Activated CD4-positive, alpha-beta T cell treated with anti-CD3 and anti-CD28 coated beads, Interleukin-2, amount 10 ng/mL, durations not matched to agents 7 days and 5 days (primary cell): ENCODE data around the gene NCR2. TPM values are rescaled to one million over a fixed set of nuclear protein-coding genes. Genes with fewer than 3 reads are reported as not detected.
A peak's percentile ranks its signal among the peaks of the same experiment; 100 is the strongest.
"Not testable (repeated sequence)": the region's sequence is repeated elsewhere in the genome, so short reads cannot be mapped to it uniquely, and the experiment has no call there.

ENCODE experiments used
- CTCF ChIA-PET: fragments of 350-600 bp; sonication (Branson Sonifier 250); formaldehyde crosslinking; loops from one replicate; lab custom pipeline; 2021; ENCODE audit warnings: antibody characterized with exemption; lab: Charles Lee
- POLR2A ChIA-PET: fragments of 350-600 bp; sonication (Branson Sonifier 250); formaldehyde crosslinking; loops from one replicate; lab custom pipeline; 2021; ENCODE audit warnings: antibody characterized with exemption; lab: Charles Lee
- DNase-seq: peaks from one replicate; pipeline ENCODE4 v3.0.0-alpha.2; 2020
- H3K27ac Mint-ChIP-seq: one replicate; pipeline ENCODE4 v1.8.0; 2021; ENCODE audit warnings: mild to moderate bottlenecking, moderate library complexity, mixed read lengths
- H3K27me3 Mint-ChIP-seq: one replicate; pipeline ENCODE4 v1.8.0; 2021; ENCODE audit warnings: mixed read lengths
- H3K36me3 Mint-ChIP-seq: one replicate; pipeline ENCODE4 v1.8.0; 2021; ENCODE audit warnings: low read depth, mixed read lengths
- H3K4me1 Mint-ChIP-seq: one replicate; pipeline ENCODE4 v1.8.0; 2021; ENCODE audit warnings: mixed read lengths
- H3K4me3 Mint-ChIP-seq: one replicate; pipeline ENCODE4 v1.8.0; 2021; ENCODE audit warnings: mild to moderate bottlenecking, moderate library complexity, mixed read lengths
- H3K9me3 Mint-ChIP-seq: one replicate; pipeline ENCODE4 v1.8.0; 2021; ENCODE audit warnings: mixed read lengths
- total RNA-seq, 2 experiments: library from RNA; stranded (reverse); gene quantifications; one replicate each; pipeline ENCODE4 v1.2.3, GENCODE V29; 2021

The NCR2 gene
- total RNA-seq = not detected

GRCh38 chr6:41335296-41335695 lies at the start of gene NCR2:
TSS of gene NCR2 (plus strand) at chr6:41335608. CDS start at chr6:41335877, 269 bp downstream.
- no peak for DNase-seq
- H3K27me3 Mint-ChIP-seq = no peaks in the 10 kb centered on the region
- ChIA-PET POLR2A (interaction anchor here (0.6 kb wide), 1 partner anchor 89 kb away, joined by 3 read pairs; no protein-coding TSS in a partner anchor), CTCF (interaction anchor here (1.6 to 4.9 kb wide), 4 partner anchors 10 to 36 kb away, joined by 4 to 30 read pairs (median 5); no protein-coding TSS in a partner anchor)
- H3K4me3 Mint-ChIP-seq = no peak within 1 kb of the TSS
- peak within 1 kb of the TSS; percentile 54 for H3K27ac Mint-ChIP-seq
- no peaks in the 10 kb centered on the region for H3K36me3 Mint-ChIP-seq
- no peaks in the 10 kb centered on the region for H3K9me3 Mint-ChIP-seq
- H3K4me1 Mint-ChIP-seq = peaks cover 40% of the 10 kb centered on the region

- H3K27ac Mint-ChIP-seq = no peak within 1 kb of the TSS
These were observed 48.7 kb upstream of the NCR2 start, which contains the start of gene TREM1 for GRCh38 chr6:41286544-41287346. TSS of gene TREM1 (minus strand) at chr6:41286682. CDS start at chr6:41286655, 27 bp downstream.

GRCh38 chr6:41288030-41288753 lies 47.2 kb upstream of the NCR2 start:
- Mint-ChIP-seq H3K9me3 (no peaks in the 10 kb centered on the region), H3K4me1 (no peaks in the 10 kb centered on the region), H3K27ac (no peak overlapping the region), H3K4me3 (no peak overlapping the region), H3K27me3 (peaks cover 16% of the 10 kb centered on the region), H3K36me3 (no peaks in the 10 kb centered on the region)
- CTCF ChIA-PET = interaction anchor here (1.2 to 1.6 kb wide), 3 partner anchors 11 to 46 kb away, joined by 3 to 5 read pairs (median 3); no protein-coding TSS in a partner anchor
- no peak for DNase-seq
- POLR2A ChIA-PET = no interaction called here

More at GRCh38 chr6:41286544-41287346, 48.7 kb upstream of the NCR2 start, which contains the start of gene TREM1:
- ChIA-PET CTCF (interaction anchor here (0.5 to 1.4 kb wide), 2 partner anchors 47 to 293 kb away, joined by 3 to 4 read pairs; no protein-coding TSS in a partner anchor), POLR2A (no interaction called here)
- no peak within 1 kb of the TSS for H3K4me3 Mint-ChIP-seq
- no peaks in the 10 kb centered on the region for H3K36me3 Mint-ChIP-seq
- H3K9me3 Mint-ChIP-seq = no peaks in the 10 kb centered on the region
- peaks cover 15% of the 10 kb centered on the region for H3K27me3 Mint-ChIP-seq
- no peak for DNase-seq
- no peaks in the 10 kb centered on the region for H3K4me1 Mint-ChIP-seq

GRCh38 chr6:41288754-41289129 lies 46.7 kb upstream of the NCR2 start:
- no peak overlapping the region for H3K4me3 Mint-ChIP-seq
- H3K9me3 Mint-ChIP-seq = no peaks in the 10 kb centered on the region
- POLR2A ChIA-PET = no interaction called here
- H3K27me3 Mint-ChIP-seq = peaks cover 18% of the 10 kb centered on the region
- H3K27ac Mint-ChIP-seq = no peak overlapping the region
- CTCF ChIA-PET = interaction anchor here (1.4 to 1.6 kb wide), 2 partner anchors 29 to 45 kb away, joined by 3 to 5 read pairs; no protein-coding TSS in a partner anchor
- no peaks in the 10 kb centered on the region for H3K4me1 Mint-ChIP-seq
- no peaks in the 10 kb centered on the region for H3K36me3 Mint-ChIP-seq
- DNase-seq = no peak

GRCh38 chr6:41289815-41290214 lies 45.6 kb upstream of the NCR2 start:
- no peak overlapping the region for H3K27ac Mint-ChIP-seq
- no peaks in the 10 kb centered on the region for H3K4me1 Mint-ChIP-seq
- no peaks in the 10 kb centered on the region for H3K36me3 Mint-ChIP-seq
- H3K27me3 Mint-ChIP-seq = peaks cover 18% of the 10 kb centered on the region
- ChIA-PET POLR2A (no interaction called here), CTCF (no interaction called here)
- H3K9me3 Mint-ChIP-seq = no peaks in the 10 kb centered on the region
- no peak overlapping the region for H3K4me3 Mint-ChIP-seq
- no peak for DNase-seq

GRCh38 chr6:41291717-41292116 lies 43.7 kb upstream of the NCR2 start:
- ChIA-PET CTCF (no interaction called here), POLR2A (no interaction called here)
- Mint-ChIP-seq H3K4me3 (no peak overlapping the region), H3K27ac (no peak overlapping the region), H3K9me3 (peaks cover 14% of the 10 kb centered on the region), H3K4me1 (peaks cover under 1% of the 10 kb centered on the region), H3K36me3 (peaks cover 2% of the 10 kb centered on the region), H3K27me3 (peaks cover 12% of the 10 kb centered on the region)
- no peak for DNase-seq

- no peak overlapping the region for H3K4me3 Mint-ChIP-seq
- peaks cover 8% of the 10 kb centered on the region for H3K27me3 Mint-ChIP-seq
- H3K9me3 Mint-ChIP-seq = peaks cover 27% of the 10 kb centered on the region
- H3K4me1 Mint-ChIP-seq = peaks cover 23% of the 10 kb centered on the region
- POLR2A ChIA-PET = no interaction called here
- H3K36me3 Mint-ChIP-seq = peaks cover 23% of the 10 kb centered on the region
- no peak for DNase-seq
- CTCF ChIA-PET = no interaction called here
- no peak overlapping the region for H3K27ac Mint-ChIP-seq
These were observed 41.1 kb upstream of the NCR2 start for GRCh38 chr6:41294214-41294872.

GRCh38 chr6:41297248-41297647 lies 38.2 kb upstream of the NCR2 start:
- Mint-ChIP-seq H3K9me3 (peaks cover 39% of the 10 kb centered on the region), H3K36me3 (peaks cover 40% of the 10 kb centered on the region), H3K4me1 (peaks cover 37% of the 10 kb centered on the region), H3K27me3 (peaks cover 19% of the 10 kb centered on the region)
- DNase-seq, H3K27ac Mint-ChIP-seq, H3K4me3 Mint-ChIP-seq, POLR2A ChIA-PET: not testable (repeated sequence)
- CTCF ChIA-PET = interaction anchor here (1.0 to 1.1 kb wide), 2 partner anchors 9 to 13 kb away, joined by 3 read pairs; no protein-coding TSS in a partner anchor

GRCh38 chr6:41298785-41299502 lies 36.5 kb upstream of the NCR2 start:
- H3K27me3 Mint-ChIP-seq = peaks cover 21% of the 10 kb centered on the region
- H3K4me1 Mint-ChIP-seq = peaks cover 43% of the 10 kb centered on the region
- peaks cover 45% of the 10 kb centered on the region for H3K9me3 Mint-ChIP-seq
- H3K36me3 Mint-ChIP-seq = peaks cover 44% of the 10 kb centered on the region
- peak overlapping the region; percentile 82 for H3K27ac Mint-ChIP-seq
- DNase-seq = peak; percentile 25
- POLR2A ChIA-PET = no interaction called here
- H3K4me3 Mint-ChIP-seq = peak overlapping the region; percentile 15
- CTCF ChIA-PET = interaction anchor here (0.8 to 1.3 kb wide), 4 partner anchors 8 to 384 kb away, joined by 3 to 5 read pairs (median 4); partner anchors contain the start of gene NCR2

GRCh38 chr6:41302638-41303037 lies 32.8 kb upstream of the NCR2 start:
- DNase-seq = no peak
- CTCF ChIA-PET = no interaction called here
- peaks cover 27% of the 10 kb centered on the region for H3K9me3 Mint-ChIP-seq
- POLR2A ChIA-PET = no interaction called here
- H3K27ac Mint-ChIP-seq = no peak overlapping the region
- H3K27me3 Mint-ChIP-seq = peaks cover 37% of the 10 kb centered on the region
- H3K36me3 Mint-ChIP-seq = peaks cover 32% of the 10 kb centered on the region
- peaks cover 45% of the 10 kb centered on the region for H3K4me1 Mint-ChIP-seq
- no peak overlapping the region for H3K4me3 Mint-ChIP-seq

GRCh38 chr6:41306187-41306854 lies 29.1 kb upstream of the NCR2 start:
- ChIA-PET CTCF (interaction anchor here (0.7 to 2.7 kb wide), 6 partner anchors 8 to 28 kb away, joined by 3 to 9 read pairs (median 6); no protein-coding TSS in a partner anchor), POLR2A (no interaction called here)
- Mint-ChIP-seq H3K4me1 (peaks cover 16% of the 10 kb centered on the region), H3K9me3 (peaks cover 6% of the 10 kb centered on the region), H3K4me3 (no peak overlapping the region), H3K27ac (no peak overlapping the region), H3K36me3 (peaks cover 7% of the 10 kb centered on the region), H3K27me3 (peaks cover 44% of the 10 kb centered on the region)
- peak; percentile 69 for DNase-seq
